Sigmoid colon (tissue), 4 donors: ENCODE data around the gene SEC16A.

Experiments used
- EP300 ChIP-seq, 4 donors: sonication (generic); formaldehyde crosslinking; IDR thresholded peaks; one replicate each; pipeline ENCODE4 v1.6.1; 2017; ENCODE audit warnings: antibody characterized with exemption in 4 of 4
- POLR2AphosphoS5 ChIP-seq, 4 donors: sonication (generic); formaldehyde crosslinking; IDR thresholded peaks; one replicate each; pipeline ENCODE4 v1.6.1; 2017; ENCODE audit warnings: antibody characterized with exemption in 4 of 4
- TF ChIP-seq, protein P1 (sequence below), 4 experiments: fragments of 450-650 bp in 3 of 4; fragments of 200-600 bp in 1 of 4; IDR thresholded peaks; one replicate each; pipeline ENCODE4 v1.5.1; 2016 to 2019; ENCODE audit warnings: antibody characterized with exemption in 4 of 4, mild to moderate bottlenecking in 3 of 4, moderate library complexity in 2 of 4

DNA sequence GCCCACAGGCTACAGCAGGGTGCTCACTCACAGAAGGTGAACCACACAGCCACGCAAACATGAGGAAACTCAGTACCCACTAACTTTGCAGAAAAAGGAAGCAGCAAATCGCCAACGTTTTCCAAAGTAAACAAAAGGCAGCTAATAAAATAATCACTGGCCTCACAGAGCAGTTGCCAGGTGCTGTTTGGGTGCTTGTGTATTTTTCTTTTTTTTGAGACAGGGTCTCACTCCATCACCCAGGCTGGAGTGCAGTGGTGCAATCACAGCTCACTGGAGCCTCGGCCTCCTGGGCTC, 86.7 kb downstream of the SEC16A start:
- TF ChIP-seq, protein P1, sequence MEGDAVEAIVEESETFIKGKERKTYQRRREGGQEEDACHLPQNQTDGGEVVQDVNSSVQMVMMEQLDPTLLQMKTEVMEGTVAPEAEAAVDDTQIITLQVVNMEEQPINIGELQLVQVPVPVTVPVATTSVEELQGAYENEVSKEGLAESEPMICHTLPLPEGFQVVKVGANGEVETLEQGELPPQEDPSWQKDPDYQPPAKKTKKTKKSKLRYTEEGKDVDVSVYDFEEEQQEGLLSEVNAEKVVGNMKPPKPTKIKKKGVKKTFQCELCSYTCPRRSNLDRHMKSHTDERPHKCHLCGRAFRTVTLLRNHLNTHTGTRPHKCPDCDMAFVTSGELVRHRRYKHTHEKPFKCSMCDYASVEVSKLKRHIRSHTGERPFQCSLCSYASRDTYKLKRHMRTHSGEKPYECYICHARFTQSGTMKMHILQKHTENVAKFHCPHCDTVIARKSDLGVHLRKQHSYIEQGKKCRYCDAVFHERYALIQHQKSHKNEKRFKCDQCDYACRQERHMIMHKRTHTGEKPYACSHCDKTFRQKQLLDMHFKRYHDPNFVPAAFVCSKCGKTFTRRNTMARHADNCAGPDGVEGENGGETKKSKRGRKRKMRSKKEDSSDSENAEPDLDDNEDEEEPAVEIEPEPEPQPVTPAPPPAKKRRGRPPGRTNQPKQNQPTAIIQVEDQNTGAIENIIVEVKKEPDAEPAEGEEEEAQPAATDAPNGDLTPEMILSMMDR (IDR thresholded peaks at IDR 0.05) = no peak
- TF ChIP-seq EP300 (IDR thresholded peaks at IDR 0.05) = no peak
- no peak for TF ChIP-seq POLR2AphosphoS5 (IDR thresholded peaks at IDR 0.05)
